Ishikawa (cell line): ENCODE measurements around the gene SUV39H2.

Experiments used
- CEBPB ChIP-seq: IDR thresholded peaks from 2 replicates; pipeline ENCODE4 v1.6.1; 2012
- CREB1 ChIP-seq: IDR thresholded peaks from 2 replicates; pipeline ENCODE4 v1.6.1; 2012; ENCODE audit warnings: low read depth
- EP300 ChIP-seq: IDR thresholded peaks from 2 replicates; pipeline ENCODE4 v1.6.1; 2012; ENCODE audit warnings: borderline replicate concordance
- FOXM1 ChIP-seq: IDR thresholded peaks from 2 replicates; pipeline ENCODE4 v1.6.1; 2012; ENCODE audit warnings: low read depth, borderline replicate concordance
- MAX ChIP-seq: IDR thresholded peaks from 2 replicates; pipeline ENCODE4 v1.6.1; 2012
- NFIC ChIP-seq: IDR thresholded peaks from 2 replicates; pipeline ENCODE4 v1.6.1; 2012
- RAD21 ChIP-seq: IDR thresholded peaks from 2 replicates; pipeline ENCODE4 v1.6.1; 2012; ENCODE audit warnings: low read depth
- TAF1 ChIP-seq: IDR thresholded peaks from 2 replicates; pipeline ENCODE4 v1.6.1; 2012; ENCODE audit warnings: low read depth, mild to moderate bottlenecking
- TCF12 ChIP-seq: IDR thresholded peaks from 2 replicates; pipeline ENCODE4 v1.6.1; 2012; ENCODE audit warnings: low read depth
- YY1 ChIP-seq: IDR thresholded peaks from 2 replicates; pipeline ENCODE4 v1.6.1; 2012; ENCODE audit warnings: low read depth
- TF ChIP-seq, protein P1 (sequence below): IDR thresholded peaks from 2 replicates; pipeline ENCODE4 v1.6.1; 2012; ENCODE audit warnings: low read depth, mild to moderate bottlenecking

GRCh38 chr10:14860791-14861190, 17.9 kb upstream of the SUV39H2 start:
- no peak for TF ChIP-seq EP300
- TF ChIP-seq CEBPB = no peak
- TF ChIP-seq, protein P1, sequence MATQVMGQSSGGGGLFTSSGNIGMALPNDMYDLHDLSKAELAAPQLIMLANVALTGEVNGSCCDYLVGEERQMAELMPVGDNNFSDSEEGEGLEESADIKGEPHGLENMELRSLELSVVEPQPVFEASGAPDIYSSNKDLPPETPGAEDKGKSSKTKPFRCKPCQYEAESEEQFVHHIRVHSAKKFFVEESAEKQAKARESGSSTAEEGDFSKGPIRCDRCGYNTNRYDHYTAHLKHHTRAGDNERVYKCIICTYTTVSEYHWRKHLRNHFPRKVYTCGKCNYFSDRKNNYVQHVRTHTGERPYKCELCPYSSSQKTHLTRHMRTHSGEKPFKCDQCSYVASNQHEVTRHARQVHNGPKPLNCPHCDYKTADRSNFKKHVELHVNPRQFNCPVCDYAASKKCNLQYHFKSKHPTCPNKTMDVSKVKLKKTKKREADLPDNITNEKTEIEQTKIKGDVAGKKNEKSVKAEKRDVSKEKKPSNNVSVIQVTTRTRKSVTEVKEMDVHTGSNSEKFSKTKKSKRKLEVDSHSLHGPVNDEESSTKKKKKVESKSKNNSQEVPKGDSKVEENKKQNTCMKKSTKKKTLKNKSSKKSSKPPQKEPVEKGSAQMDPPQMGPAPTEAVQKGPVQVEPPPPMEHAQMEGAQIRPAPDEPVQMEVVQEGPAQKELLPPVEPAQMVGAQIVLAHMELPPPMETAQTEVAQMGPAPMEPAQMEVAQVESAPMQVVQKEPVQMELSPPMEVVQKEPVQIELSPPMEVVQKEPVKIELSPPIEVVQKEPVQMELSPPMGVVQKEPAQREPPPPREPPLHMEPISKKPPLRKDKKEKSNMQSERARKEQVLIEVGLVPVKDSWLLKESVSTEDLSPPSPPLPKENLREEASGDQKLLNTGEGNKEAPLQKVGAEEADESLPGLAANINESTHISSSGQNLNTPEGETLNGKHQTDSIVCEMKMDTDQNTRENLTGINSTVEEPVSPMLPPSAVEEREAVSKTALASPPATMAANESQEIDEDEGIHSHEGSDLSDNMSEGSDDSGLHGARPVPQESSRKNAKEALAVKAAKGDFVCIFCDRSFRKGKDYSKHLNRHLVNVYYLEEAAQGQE = no peak
- no peak for TF ChIP-seq RAD21
- no peak for TF ChIP-seq CREB1
- no peak for TF ChIP-seq MAX
- no peak for TF ChIP-seq FOXM1
- no peak for TF ChIP-seq YY1
- no peak for TF ChIP-seq TCF12
- no peak for TF ChIP-seq NFIC
- no peak for TF ChIP-seq TAF1
